Activated T-cell treated with anti-CD3 and anti-CD28 coated beads for 4 hours (primary cell): Measurements from ENCODE around the gene CAPG.
"Not testable (repeated sequence)": the region's sequence is repeated elsewhere in the genome, so short reads cannot be mapped to it uniquely, and the experiment has no call there.

Experiments
- DNase-seq: peaks from one replicate; pipeline ENCODE4 v3.0.0-alpha.2; 2020

Gene CAPG, protein sequence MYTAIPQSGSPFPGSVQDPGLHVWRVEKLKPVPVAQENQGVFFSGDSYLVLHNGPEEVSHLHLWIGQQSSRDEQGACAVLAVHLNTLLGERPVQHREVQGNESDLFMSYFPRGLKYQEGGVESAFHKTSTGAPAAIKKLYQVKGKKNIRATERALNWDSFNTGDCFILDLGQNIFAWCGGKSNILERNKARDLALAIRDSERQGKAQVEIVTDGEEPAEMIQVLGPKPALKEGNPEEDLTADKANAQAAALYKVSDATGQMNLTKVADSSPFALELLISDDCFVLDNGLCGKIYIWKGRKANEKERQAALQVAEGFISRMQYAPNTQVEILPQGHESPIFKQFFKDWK

GRCh38 chr2:85409845-85410583, at the start of gene CAPG:
Gene CAPG (minus strand): TSS chr2:85410366. CDS start chr2:85402145, 8,221 bp downstream.
- peak; percentile 27 for DNase-seq

DNA sequence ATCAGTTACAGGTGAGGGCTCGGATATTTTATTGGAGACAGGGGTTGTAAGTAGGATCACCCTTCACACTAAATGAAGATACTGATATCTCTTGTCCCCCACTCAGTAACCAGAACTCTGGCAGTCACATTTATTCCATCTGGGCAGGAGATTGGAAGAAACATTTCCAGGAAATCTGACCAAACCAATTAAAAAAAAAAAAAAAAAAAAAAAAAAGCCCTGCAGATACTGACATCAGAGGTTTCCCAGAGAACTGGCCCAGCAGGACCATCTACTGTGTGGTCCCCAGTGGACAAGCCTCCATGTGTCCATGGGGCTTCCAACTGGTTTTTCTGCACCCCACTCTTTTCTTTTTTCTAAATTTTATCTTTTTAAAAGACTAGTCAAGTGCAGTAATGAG, 49.6 kb upstream of the CAPG start:
- no peak for DNase-seq

DNA sequence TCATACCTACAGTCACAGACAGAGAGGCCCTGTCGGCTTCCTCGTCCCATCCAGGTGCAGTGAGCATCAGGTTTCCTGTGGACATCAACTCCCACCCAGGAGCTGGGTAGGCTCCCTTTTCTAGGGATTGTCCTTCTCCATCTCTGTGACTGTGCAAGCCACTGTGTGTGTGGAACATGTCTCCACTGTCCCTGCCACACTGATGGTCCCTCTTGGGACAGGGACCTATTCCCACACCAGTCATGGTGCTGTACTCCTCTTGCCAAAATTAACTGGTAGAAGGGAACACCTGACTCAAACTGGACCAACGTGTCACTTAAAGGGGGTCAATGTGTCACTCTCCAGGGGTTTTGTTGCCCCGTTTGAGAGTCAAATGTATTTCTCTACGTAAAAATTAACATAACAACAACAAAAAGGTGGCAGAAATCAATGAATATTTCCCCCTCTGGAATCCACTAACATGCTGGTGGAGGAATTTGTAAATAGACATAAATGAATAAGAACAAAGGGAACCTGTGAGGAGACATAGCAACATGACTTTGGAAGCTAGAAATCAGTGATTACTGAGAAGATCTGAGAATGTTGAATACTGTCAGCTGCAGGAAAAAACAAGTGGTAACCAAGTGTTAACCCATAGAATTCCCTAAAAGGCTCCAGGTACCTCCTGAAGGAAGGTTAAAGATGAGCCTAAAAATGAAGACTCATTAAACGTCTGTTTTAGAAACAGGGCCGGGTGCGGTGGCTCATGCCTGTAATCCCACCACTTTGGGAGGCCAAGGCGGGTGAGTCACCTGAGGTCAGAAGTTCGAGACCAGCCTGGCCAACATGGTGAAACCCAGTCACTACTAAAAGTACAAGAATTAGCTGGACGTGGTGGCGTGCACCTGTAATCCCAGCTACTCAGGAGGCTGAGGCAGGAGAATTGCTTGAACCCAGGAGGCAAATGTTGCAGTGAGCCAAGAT, 48.7 kb upstream of the CAPG start:
- no peak for DNase-seq

DNA sequence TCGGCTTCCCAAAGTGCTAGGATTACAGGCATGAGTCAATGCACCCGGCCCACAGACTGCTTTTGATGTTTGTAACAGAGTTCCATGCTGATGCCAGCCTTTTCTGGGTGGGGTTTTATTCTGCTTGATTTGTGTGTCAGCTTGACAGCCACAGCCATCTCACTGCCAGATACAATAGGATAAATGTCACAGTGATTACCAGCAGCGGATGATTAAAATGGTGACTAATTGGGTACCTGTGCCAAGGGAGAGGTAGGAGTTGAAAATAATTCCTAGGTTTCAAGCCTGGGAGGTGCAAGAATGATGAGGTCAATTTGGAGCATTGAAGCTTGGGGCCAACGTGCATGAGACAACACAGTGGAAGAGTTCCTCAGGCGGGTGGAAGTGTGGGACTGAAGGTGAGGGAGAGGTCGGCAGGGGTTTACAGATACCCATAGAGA, 47.7 kb upstream of the CAPG start:
- DNase-seq = no peak

GRCh38 chr2:85457043-85457442, 46.9 kb upstream of the CAPG start:
- DNase-seq = no peak

- DNase-seq = no peak
These were observed 45.5 kb upstream of the CAPG start for GRCh38 chr2:85455552-85456090.

GRCh38 chr2:85453571-85453970, 43.4 kb upstream of the CAPG start:
- DNase-seq = no peak

GRCh38 chr2:85452237-85452636, 42.1 kb upstream of the CAPG start:
- DNase-seq = no peak

DNA sequence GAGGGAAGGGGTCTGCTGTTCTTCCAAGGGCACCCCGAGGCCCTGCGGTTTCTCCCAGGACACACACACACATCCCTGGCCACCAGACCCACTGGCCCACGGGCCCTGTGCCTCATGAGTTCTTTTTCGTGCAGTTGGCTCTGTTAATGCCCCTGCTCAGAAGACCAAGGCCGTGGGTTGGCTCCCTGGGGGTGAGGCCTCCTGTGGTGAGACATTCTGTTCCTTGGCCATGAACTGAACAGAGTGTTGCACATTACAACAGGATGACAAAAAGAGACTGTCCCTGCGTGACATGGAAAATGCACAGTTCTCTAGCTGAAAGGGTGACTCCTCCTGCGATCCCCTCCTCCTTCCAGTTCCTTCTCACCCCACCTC, 39.0 kb upstream of the CAPG start:
- no peak for DNase-seq

- DNase-seq = no peak
These were observed 38.5 kb upstream of the CAPG start for GRCh38 chr2:85448461-85449213.

DNA sequence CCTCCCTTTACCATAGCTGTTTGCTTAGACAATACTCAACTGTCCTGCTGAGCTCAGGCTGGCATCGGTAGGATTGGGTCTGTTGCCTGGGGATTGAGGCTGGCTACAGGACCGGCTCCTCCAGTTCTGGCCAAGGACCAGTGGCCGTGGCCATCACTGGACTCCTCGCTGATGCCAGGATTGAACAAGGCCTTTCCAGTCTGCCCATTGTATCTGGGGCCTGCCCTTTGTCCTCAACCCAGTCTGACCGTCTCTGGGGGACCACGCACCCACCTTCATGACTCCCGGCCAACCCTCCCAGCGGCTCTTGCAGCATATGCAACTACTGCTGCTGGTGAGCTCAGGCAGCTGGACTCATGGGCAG, 37.0 kb upstream of the CAPG start:
- DNase-seq = no peak

GRCh38 chr2:85446296-85447221, 36.4 kb upstream of the CAPG start:
- no peak for DNase-seq

DNA sequence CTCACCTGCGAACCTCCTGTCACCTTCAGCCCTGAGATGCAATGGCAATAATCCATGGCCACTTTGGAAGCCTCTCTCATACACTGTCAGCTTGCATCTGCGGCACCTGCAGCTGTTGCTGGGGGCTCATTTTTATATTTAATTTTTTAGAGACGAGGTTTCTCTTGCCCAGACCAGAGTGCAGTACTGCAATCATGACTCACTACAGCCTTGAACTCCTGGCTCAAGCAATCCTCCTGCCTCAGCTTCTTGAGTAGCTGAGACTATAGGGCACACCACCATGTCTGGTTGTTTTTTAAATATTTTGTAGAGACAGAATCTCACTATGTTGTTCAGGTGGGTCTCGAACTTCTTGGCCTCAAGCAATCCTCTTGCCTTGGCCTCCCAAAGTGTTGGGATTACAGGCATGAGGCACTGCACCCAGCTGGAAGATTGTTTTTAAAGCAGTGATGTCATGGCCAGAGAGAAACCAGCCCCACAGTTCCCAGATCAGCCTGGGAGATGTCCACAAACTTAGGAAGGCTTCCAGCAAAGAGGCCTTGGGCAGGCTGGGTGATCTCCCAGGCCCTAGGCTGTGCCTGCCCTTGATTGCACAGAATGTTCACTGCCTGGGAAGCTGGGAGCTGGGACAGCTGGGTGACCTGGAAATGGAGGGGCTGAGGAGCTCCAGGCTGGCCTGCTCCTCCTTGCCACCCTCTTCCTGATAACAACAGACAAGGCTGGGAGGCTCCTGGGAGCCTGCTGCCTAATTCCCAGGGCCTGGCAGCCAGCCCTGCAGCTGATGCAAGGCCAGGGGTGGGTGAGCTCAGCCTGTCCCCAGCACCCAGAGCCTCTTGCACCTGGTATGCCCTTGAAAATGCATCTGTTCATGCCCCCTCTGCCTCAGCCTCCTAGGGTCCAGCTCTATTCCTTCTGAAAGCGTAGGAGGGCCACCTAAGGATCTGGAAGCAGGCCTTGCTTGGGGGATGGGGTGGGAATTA, 35.4 kb upstream of the CAPG start:
- DNase-seq = no peak

GRCh38 chr2:85444629-85445172, 34.5 kb upstream of the CAPG start:
- DNase-seq = no peak

DNA sequence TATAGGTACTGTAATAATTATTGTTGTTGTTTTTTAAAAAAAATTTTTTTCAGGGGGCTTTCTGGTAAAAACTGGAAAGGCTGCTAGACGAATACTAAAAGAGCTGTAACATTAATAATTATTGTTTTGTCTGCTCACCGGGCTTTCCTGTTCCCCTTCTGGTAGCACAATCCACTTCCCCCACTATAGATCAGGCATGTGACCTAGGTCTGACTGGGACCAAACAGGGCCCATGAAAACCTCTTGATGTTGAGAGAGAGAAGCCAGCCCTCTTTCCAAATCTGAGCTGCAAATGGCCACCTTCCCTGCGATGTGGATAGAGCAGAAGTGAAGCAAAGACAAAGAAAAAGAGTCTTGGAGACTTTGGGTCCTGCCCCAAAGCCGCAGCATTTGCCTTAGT, 31.7 kb upstream of the CAPG start:
- no peak for DNase-seq

DNA sequence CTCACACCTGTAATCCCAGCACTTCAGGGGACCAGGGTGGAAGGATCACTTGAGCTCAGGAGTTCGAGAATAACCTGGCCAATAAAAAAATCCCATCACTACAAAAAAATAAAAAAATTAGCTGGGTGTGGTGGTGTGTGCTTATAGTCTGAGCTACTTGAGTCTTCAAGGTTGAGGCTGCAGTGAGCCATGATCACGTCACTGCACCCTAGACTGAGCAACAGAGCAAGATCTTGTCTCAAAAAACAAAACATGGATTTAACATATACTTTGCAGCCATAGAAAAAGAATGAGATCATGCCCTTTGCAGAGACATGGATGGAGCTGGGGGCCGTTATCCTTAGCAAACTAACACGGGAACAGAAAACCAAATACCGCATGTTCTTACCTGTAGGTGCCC, 30.6 kb upstream of the CAPG start:
- DNase-seq = no peak

GRCh38 chr2:85439986-85440385, 29.8 kb upstream of the CAPG start:
- DNase-seq = no peak

GRCh38 chr2:85439569-85439968, 29.4 kb upstream of the CAPG start:
- not testable (repeated sequence) for DNase-seq

DNA sequence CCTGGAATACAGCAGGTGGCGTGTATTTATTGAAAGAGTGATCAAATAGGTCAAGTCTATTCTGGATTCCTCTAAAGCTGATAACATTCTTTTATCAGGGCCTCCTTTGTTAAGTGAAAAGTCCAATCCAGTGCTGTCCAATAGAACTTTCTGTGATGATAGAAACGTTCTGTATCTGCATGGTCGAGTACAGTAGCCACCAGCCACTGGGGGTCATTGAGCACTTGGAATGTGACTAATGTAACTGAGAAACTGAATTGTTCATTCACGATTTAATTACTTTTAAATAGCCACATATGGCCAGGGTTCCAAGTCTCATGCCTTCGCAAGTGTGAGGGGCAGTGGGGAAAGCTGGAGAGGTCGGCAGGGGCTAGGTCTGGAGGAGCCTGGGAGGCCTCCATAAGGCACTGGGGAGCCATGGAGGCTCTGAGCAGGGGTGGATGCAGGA, 28.9 kb upstream of the CAPG start:
- DNase-seq = no peak
